ENCODE results near the gene ARSG. TPM values are rescaled to one million over a fixed set of nuclear protein-coding genes. Genes with fewer than 3 reads are reported as not detected.

The ARSG gene
- total and polyA plus RNA-seq, 2 of the 13 experiments (the other 11 are each of a cell fraction or from before 2014, with no cell fraction given), result 3.7 to 15.2 TPM

DNA sequence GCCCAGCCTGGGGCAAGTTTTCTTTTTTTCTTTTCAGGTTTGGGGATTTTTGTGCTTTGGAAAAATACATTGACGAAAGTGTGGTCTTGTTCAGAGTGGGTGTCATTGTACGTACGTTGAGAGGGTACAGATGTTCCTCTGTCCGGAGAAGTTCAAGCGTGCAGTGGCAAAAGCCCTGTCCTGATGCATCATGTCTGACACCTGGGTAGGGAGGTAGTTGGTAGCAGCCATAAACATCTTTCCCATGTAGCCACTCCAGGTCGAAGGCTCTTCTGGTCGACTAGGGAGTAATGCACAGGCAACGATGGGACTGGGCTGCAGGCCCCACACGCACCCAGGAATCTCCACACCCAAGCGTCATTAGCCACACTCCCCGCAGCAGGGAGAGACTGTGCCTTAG, 138.6 kb downstream of the ARSG start:
- ATAC-seq (no peak), DNase-seq (ENCODE audit: low spot score) (no peak), FAIRE-seq (no peak)
- CTCF ChIA-PET (ENCODE audit: low intra/inter-chr PET ratio, low total read pairs), result no interaction called here
- BruUV-seq (replicated peaks), result no TSS peak
- no peak overlapping the region for H2AFZ ChIP-seq (ENCODE audit: low read length)
- H3K36me3 ChIP-seq (replicated peaks in 1 of 2; ENCODE audit: control insufficient read depth in 1 of 2, insufficient read depth in 2 of 2, low read length in 2 of 2), result peaks cover 40 to 71% of the 10 kb centered on the region in 2 experiments
- POLR2A ChIA-PET, result no interaction called here
- in situ Hi-C loops (cut with HindIII; ENCODE audit: extremely low pct_ligation_motif_present, low pct_unique_long_range_greater_than_20kb) (loop anchor here (5.0 kb wide), 1 partner anchor 168 kb away; no protein-coding TSS in a partner anchor), intact Hi-C loops (cut with micrococcal nuclease; ENCODE audit: unreplicated experiment) (no loop called here)
- H3K27ac ChIP-seq (ENCODE audit: extremely low read length, insufficient read depth, low read length), result no peak overlapping the region
- no peak overlapping the region for H3K4me2 ChIP-seq (ENCODE audit: low read depth, low read length)
- H3K79me2 ChIP-seq (ENCODE audit: insufficient read depth, low read length), result no peaks in the 10 kb centered on the region
- H3K4me1 ChIP-seq (ENCODE audit: insufficient read depth, low read length), result no peaks in the 10 kb centered on the region
- no peak overlapping the region for H3K4me3 ChIP-seq (replicated peaks in 1 of 3; ENCODE audit: insufficient read depth in 1 of 3, low read depth in 2 of 3, low read length in 3 of 3)
- H3K27me3 ChIP-seq (ENCODE audit: control insufficient read depth in 1 of 2, insufficient read depth in 2 of 2, low read length in 2 of 2), result no peaks in the 10 kb centered on the region
- no peak overlapping the region for H3K9ac ChIP-seq (ENCODE audit: insufficient read depth, low read depth, low read length)
- TF ChIP-seq KLF12 (CRISPR knock-in tag; IDR thresholded peaks at IDR 0.05; ENCODE audit: borderline replicate concordance), result no peak
- no peaks in the 10 kb centered on the region for H3K9me3 ChIP-seq (ENCODE audit: low read length)
- WGBS (ENCODE audit: low lambda C conversion rate), result 95% methylated on average over 11 of the region's 11 CpGs
- H4K20me1 ChIP-seq (ENCODE audit: insufficient read depth, low read length), result no peaks in the 10 kb centered on the region

DNA sequence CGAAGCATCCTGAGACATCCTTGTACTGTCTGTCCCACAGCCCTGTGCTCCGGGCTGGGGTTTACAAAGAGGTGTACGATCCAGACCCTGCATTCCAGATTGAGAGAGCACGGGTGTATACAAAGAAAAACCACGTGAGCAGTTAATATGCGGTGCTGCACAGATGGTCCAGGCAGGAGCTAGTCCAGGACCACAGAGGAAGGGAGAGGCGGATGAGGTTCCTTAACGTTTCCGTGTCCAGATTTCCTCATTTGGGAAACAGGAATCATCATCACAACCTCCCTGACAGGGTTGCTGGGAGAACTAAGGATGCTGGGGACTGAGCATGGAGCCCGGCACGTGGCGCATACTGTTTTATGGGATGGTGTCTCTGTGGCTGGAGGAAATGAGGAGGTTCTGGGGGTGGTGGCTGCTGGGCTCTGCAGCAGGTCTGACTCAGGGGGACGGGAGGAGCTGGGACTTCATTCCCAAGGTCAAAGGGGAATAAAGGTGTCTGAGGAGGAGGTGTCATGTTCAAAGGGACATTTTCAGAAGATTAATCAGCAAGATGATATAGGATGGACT, 139.8 kb downstream of the ARSG start:
- POLR2A ChIA-PET, result no interaction called here
- no peaks in the 10 kb centered on the region for H3K9me3 ChIP-seq (ENCODE audit: low read length)
- H3K4me1 ChIP-seq (ENCODE audit: insufficient read depth, low read length), result peaks cover 3% of the 10 kb centered on the region
- DNase-seq (ENCODE audit: low spot score), result no peak
- H3K4me3 ChIP-seq (replicated peaks in 1 of 3; ENCODE audit: insufficient read depth in 1 of 3, low read depth in 2 of 3, low read length in 3 of 3), result no peak overlapping the region
- H3K4me2 ChIP-seq (ENCODE audit: low read depth, low read length), result no peak overlapping the region
- H3K9ac ChIP-seq (ENCODE audit: insufficient read depth, low read depth, low read length), result no peak overlapping the region
- no peak for TF ChIP-seq SSRP1 (CRISPR knock-in tag; IDR thresholded peaks at IDR 0.05)
- TF ChIP-seq KDM3A (CRISPR knock-in tag; IDR thresholded peaks at IDR 0.05; ENCODE audit: low read depth), result no peak
- TF ChIP-seq AKAP8 (CRISPR knock-in tag; IDR thresholded peaks at IDR 0.05), result 0 out of 2 replicates have a peak, but pooled peaks have one; percentile 13
- TF ChIP-seq, protein P1, sequence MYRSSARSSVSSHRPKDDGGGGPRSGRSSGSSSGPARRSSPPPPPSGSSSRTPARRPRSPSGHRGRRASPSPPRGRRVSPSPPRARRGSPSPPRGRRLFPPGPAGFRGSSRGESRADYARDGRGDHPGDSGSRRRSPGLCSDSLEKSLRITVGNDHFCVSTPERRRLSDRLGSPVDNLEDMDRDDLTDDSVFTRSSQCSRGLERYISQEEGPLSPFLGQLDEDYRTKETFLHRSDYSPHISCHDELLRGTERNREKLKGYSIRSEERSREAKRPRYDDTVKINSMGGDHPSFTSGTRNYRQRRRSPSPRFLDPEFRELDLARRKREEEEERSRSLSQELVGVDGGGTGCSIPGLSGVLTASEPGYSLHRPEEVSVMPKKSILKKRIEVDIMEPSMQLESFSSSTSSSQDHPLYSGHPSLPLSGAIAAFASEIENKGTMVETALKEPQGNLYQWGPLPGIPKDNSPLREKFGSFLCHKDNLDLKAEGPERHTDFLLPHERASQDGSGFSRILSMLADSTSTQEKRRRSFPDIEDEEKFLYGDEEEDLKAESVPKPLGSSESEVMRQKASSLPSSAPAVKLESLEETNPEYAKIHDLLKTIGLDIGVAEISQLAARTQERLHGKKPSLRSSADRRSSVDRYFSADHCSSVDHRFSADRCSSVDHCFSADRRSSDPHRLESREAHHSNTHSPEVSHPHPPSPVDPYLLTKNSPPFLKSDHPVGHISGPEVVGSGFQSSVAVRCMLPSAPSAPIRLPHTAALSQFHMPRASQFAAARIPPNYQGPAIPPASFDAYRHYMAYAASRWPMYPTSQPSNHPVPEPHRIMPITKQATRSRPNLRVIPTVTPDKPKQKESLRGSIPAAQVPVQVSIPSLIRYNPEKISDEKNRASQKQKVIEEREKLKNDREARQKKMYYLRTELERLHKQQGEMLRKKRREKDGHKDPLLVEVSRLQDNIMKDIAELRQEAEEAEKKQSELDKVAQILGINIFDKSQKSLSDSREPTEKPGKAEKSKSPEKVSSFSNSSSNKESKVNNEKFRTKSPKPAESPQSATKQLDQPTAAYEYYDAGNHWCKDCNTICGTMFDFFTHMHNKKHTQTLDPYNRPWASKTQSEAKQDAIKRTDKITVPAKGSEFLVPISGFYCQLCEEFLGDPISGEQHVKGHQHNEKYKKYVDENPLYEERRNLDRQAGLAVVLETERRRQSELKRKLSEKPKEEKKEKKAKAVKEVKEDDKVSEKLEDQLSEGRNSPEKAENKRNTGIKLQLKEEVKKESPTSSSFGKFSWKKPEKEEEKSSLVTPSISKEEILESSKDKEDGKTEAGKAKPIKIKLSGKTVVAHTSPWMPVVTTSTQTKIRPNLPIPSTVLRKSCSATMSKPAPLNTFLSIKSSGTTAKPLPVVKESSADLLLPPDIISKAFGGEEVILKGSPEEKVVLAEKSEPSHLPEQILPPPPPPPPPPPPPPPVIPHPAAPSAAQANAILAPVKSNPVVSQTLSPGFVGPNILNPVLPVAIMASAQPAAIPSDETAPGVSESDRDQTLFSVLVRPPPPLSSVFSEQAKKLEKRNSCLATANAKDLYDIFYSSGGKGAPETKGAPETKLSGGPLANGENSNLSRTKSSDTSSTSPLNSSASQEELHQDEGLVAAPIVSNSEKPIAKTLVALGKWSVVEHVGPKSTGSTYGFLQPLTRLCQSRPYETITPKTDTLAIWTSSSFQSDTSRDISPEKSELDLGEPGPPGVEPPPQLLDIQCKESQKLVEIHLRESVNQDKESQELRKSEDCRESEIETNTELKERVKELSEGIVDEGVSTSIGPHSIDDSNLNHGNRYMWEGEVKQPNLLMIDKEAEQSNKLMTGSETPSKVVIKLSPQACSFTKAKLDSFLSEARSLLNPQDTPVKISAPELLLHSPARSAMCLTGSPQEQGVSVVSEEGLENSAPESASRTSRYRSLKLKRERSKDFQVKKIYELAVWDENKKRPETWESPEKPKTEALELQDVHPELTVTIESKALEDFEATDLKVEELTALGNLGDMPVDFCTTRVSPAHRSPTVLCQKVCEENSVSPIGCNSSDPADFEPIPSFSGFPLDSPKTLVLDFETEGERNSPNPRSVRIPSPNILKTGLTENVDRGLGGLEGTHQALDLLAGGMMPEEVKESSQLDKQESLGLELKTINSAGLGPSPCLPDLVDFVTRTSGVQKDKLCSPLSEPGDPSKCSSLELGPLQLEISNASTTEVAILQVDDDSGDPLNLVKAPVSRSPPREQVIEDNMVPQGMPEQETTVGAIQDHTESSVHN (CRISPR knock-in tag; IDR thresholded peaks at IDR 0.05), result no peak
- TF ChIP-seq ZNF33B (CRISPR knock-in tag; IDR thresholded peaks at IDR 0.05), result no peak
- TF ChIP-seq, protein P2, sequence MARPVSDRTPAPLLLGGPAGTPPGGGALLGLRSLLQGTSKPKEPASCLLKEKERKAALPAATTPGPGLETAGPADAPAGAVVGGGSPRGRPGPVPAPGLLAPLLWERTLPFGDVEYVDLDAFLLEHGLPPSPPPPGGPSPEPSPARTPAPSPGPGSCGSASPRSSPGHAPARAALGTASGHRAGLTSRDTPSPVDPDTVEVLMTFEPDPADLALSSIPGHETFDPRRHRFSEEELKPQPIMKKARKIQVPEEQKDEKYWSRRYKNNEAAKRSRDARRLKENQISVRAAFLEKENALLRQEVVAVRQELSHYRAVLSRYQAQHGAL (CRISPR knock-in tag; IDR thresholded peaks at IDR 0.05; ENCODE audit: not compliant biosample characterization), result no peak
- in situ Hi-C loops (cut with HindIII; ENCODE audit: extremely low pct_ligation_motif_present, low pct_unique_long_range_greater_than_20kb), result loop anchor here (5.0 kb wide), 1 partner anchor 169 kb away; no protein-coding TSS in a partner anchor
- BruUV-seq (replicated peaks), result no TSS peak
- peaks cover 37 to 77% of the 10 kb centered on the region in 2 experiments for H3K36me3 ChIP-seq (replicated peaks in 1 of 2; ENCODE audit: control insufficient read depth in 1 of 2, insufficient read depth in 2 of 2, low read length in 2 of 2)
- no peaks in the 10 kb centered on the region for H3K27me3 ChIP-seq (ENCODE audit: control insufficient read depth in 1 of 2, insufficient read depth in 2 of 2, low read length in 2 of 2)
- H3K27ac ChIP-seq (ENCODE audit: extremely low read length, insufficient read depth, low read length), result no peak overlapping the region
- ATAC-seq, result no peak
- no peaks in the 10 kb centered on the region for H4K20me1 ChIP-seq (ENCODE audit: insufficient read depth, low read length)
- H2AFZ ChIP-seq (ENCODE audit: low read length), result no peak overlapping the region
- intact Hi-C loops (cut with micrococcal nuclease; ENCODE audit: unreplicated experiment), result no loop called here
- no peak for FAIRE-seq
- CTCF ChIA-PET (ENCODE audit: low intra/inter-chr PET ratio, low total read pairs), result interaction anchor here (0.8 to 1.6 kb wide), 2 partner anchors 166 to 168 kb away, joined by 3 to 4 read pairs; no protein-coding TSS in a partner anchor
- H3K79me2 ChIP-seq (ENCODE audit: insufficient read depth, low read length), result no peaks in the 10 kb centered on the region
- 89% methylated on average over 13 of the region's 13 CpGs for WGBS (ENCODE audit: low lambda C conversion rate)
